ENCODE results near the gene D2HGDH. TPM values are rescaled to one million over a fixed set of nuclear protein-coding genes. Genes with fewer than 3 reads are reported as not detected.

The D2HGDH gene
- total RNA-seq, 1 experiment from 2014 or later: 46.3 TPM

GRCh38 chr2:241726459-241726858 is 8.0 kb upstream of the D2HGDH start (continued):
- TF ChIP-seq, protein P1, sequence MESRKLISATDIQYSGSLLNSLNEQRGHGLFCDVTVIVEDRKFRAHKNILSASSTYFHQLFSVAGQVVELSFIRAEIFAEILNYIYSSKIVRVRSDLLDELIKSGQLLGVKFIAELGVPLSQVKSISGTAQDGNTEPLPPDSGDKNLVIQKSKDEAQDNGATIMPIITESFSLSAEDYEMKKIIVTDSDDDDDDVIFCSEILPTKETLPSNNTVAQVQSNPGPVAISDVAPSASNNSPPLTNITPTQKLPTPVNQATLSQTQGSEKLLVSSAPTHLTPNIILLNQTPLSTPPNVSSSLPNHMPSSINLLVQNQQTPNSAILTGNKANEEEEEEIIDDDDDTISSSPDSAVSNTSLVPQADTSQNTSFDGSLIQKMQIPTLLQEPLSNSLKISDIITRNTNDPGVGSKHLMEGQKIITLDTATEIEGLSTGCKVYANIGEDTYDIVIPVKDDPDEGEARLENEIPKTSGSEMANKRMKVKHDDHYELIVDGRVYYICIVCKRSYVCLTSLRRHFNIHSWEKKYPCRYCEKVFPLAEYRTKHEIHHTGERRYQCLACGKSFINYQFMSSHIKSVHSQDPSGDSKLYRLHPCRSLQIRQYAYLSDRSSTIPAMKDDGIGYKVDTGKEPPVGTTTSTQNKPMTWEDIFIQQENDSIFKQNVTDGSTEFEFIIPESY (IDR thresholded peaks at IDR 0.05; ENCODE audit: extremely low read depth, insufficient replicate concordance, low read length): no peak
- TF ChIP-seq ELF1 (IDR thresholded peaks at IDR 0.05; ENCODE audit: borderline replicate concordance, low read depth): no peak
- TF ChIP-seq MAX (IDR thresholded peaks at IDR 0.05): no peak
- TF ChIP-seq SP1 (IDR thresholded peaks at IDR 0.05; ENCODE audit: low read depth): no peak
- no peak for TF ChIP-seq RAD21 (IDR thresholded peaks at IDR 0.05; ENCODE audit: low read depth)
- no peak for TF ChIP-seq CEBPB (IDR thresholded peaks at IDR 0.05; ENCODE audit: low read depth)
- no peak for TF ChIP-seq YY1 (IDR thresholded peaks at IDR 0.05; ENCODE audit: extremely low read depth, insufficient replicate concordance, low read depth, low read length)

GRCh38 chr2:241728000-241728399 is 6.4 kb upstream of the D2HGDH start:
- Histone ChIP-seq H3K27ac (ENCODE audit: low read depth, low read length) (no peak overlapping the region), H3K27me3 (ENCODE audit: insufficient read depth, low read length) (no peaks in the 10 kb centered on the region), H3K4me1 (ENCODE audit: control insufficient read depth in 1 of 2, insufficient read depth in 2 of 2, low read length in 2 of 2) (peaks cover 0 to 1% of the 10 kb centered on the region in 2 experiments; a peak in 1 of 4 replicates), H3K36me3 (ENCODE audit: control insufficient read depth in 1 of 2, insufficient read depth in 2 of 2, low read length in 2 of 2) (0 out of 4 replicates have a peak, but pooled peaks cover 0 to 3% of the 10 kb centered on the region in 2 experiments), H3K79me2 (ENCODE audit: insufficient read depth, low read length) (no peaks in the 10 kb centered on the region), H4K20me1 (ENCODE audit: insufficient read depth) (no peaks in the 10 kb centered on the region), H3K4me3 (replicated peaks in 1 of 2; ENCODE audit: low read depth in 1 of 2, low read length in 2 of 2) (no peak overlapping the region), H3K9ac (ENCODE audit: low read length) (no peak overlapping the region), H3K9me3 (ENCODE audit: control insufficient read depth in 1 of 2, insufficient read depth in 1 of 2, low read depth in 1 of 2, low read length in 2 of 2) (no peaks in the 10 kb centered on the region; a peak in 1 of 4 replicates), H3K4me2 (ENCODE audit: low read length) (no peak overlapping the region), H3K9me2 (ENCODE audit: insufficient read depth) (no peaks in the 10 kb centered on the region), H2AFZ (ENCODE audit: low read depth, low read length, poor library complexity, severe bottlenecking) (no peak overlapping the region)
- TF ChIP-seq EZH2phosphoT487 (IDR thresholded peaks at IDR 0.05; ENCODE audit: borderline replicate concordance) (no peak), RAD21 (IDR thresholded peaks at IDR 0.05; ENCODE audit: low read depth) (no peak), ATF3 (IDR thresholded peaks at IDR 0.05) (no peak), SRF (IDR thresholded peaks at IDR 0.05; ENCODE audit: low read depth) (no peak), FOSL1 (IDR thresholded peaks at IDR 0.05; ENCODE audit: low read depth) (no peak), EGR1 (IDR thresholded peaks at IDR 0.05; ENCODE audit: low read depth) (no peak), SP1 (IDR thresholded peaks at IDR 0.05; ENCODE audit: low read depth) (no peak), ELF1 (IDR thresholded peaks at IDR 0.05; ENCODE audit: borderline replicate concordance, low read depth) (no peak), CBX3 (IDR thresholded peaks at IDR 0.05; ENCODE audit: low read depth) (no peak), TCF7L2 (IDR thresholded peaks at IDR 0.05; ENCODE audit: borderline replicate concordance, extremely low read depth, insufficient read depth, insufficient read length) (no peak), CEBPB (IDR thresholded peaks at IDR 0.05; ENCODE audit: low read depth) (no peak)
- TF ChIP-seq, protein P1 (IDR thresholded peaks at IDR 0.05; ENCODE audit: extremely low read depth, insufficient replicate concordance, low read length): no peak
- TF ChIP-seq, protein P2, sequence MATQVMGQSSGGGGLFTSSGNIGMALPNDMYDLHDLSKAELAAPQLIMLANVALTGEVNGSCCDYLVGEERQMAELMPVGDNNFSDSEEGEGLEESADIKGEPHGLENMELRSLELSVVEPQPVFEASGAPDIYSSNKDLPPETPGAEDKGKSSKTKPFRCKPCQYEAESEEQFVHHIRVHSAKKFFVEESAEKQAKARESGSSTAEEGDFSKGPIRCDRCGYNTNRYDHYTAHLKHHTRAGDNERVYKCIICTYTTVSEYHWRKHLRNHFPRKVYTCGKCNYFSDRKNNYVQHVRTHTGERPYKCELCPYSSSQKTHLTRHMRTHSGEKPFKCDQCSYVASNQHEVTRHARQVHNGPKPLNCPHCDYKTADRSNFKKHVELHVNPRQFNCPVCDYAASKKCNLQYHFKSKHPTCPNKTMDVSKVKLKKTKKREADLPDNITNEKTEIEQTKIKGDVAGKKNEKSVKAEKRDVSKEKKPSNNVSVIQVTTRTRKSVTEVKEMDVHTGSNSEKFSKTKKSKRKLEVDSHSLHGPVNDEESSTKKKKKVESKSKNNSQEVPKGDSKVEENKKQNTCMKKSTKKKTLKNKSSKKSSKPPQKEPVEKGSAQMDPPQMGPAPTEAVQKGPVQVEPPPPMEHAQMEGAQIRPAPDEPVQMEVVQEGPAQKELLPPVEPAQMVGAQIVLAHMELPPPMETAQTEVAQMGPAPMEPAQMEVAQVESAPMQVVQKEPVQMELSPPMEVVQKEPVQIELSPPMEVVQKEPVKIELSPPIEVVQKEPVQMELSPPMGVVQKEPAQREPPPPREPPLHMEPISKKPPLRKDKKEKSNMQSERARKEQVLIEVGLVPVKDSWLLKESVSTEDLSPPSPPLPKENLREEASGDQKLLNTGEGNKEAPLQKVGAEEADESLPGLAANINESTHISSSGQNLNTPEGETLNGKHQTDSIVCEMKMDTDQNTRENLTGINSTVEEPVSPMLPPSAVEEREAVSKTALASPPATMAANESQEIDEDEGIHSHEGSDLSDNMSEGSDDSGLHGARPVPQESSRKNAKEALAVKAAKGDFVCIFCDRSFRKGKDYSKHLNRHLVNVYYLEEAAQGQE (IDR thresholded peaks at IDR 0.05; ENCODE audit: low read depth): no peak
- intact Hi-C loops (cut with micrococcal nuclease): no loop called here
- no peak for DNase-seq (ENCODE audit: low read depth, low spot score)
- ChIA-PET CTCF (no interaction called here), POLR2A (no interaction called here), RAD21 (ENCODE audit: low non-redundant PET in 1 of 2, low total read pairs in 2 of 2, uncharacterized antibody in 2 of 2, unreplicated experiment in 2 of 2) (no interaction called here)
- ATAC-seq: no peak
- BruUV-seq (replicated peaks): TSS peak; percentile 33
